RPMI7951 (cell line): ENCODE results near the gene IL12A. TPM values are rescaled to one million over a fixed set of nuclear protein-coding genes. Genes with fewer than 3 reads are reported as not detected.

Source experiments
- DNase-seq: peaks from one replicate; pipeline ENCODE4 v3.0.0-alpha.2; 2012; ENCODE audit warnings: low read depth
- total RNA-seq: library from RNA; depleted of rRNA; stranded (reverse); fragments of >200 nt; shearing (Covaris generic); gene quantifications from 2 replicates; pipeline ENCODE4 v1.2.3, GENCODE V29; 2014; rRNA removed

The IL12A gene
- total RNA-seq, 1 experiment from 2014 or later: 0.72 TPM

DNA sequence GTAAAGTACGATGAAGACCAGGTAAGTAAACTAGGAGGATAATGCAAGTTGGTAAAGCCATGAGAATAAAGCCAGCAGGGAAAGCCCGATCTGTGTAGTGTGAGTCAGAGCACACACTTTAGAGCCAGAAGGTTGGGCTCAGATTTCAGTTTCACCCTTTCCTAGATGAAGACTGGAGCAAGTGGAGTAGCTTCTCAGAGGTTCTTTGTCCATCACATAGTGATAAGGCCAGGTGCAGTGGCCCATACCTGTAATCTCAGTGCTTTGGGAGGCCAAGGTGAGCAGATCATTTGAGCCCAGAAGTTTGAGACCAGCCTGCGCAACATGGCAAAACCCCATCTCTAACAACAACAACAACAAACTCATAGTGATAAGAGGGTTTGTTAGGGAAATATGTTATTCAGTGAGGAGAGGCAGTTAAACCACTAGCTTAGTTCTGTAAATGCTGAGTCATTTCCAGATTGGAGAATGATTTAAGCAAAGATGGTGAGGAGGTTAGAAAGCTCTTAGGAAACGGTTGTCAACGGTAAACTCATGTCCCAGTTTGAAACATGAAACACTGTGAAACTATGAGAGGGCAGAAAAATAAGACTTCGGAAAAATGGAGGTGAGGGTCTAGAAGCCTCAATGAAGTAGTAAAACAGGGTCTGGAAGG lies 39.0 kb downstream of the IL12A start:
- DNase-seq: peak; percentile 74

DNA sequence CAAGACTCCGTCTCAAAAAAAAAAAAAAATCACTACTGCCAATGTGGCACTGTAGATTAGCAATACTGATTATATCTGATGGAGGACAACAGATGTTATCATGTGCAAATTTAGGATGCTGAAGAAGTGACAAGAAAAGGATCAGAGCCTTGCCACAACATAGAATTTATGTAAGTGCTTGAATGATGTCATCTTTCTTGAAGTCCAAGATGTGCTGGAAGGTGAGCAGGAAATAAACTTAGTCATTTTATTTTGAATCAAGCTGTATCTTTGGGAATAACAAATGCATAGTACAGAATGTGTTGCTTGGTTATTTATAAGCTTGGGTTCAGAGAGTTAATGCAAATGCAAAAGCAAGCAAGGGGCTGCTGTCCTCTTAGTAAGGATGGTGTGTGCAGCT lies 47.1 kb downstream of the IL12A start:
- DNase-seq: no peak

DNA sequence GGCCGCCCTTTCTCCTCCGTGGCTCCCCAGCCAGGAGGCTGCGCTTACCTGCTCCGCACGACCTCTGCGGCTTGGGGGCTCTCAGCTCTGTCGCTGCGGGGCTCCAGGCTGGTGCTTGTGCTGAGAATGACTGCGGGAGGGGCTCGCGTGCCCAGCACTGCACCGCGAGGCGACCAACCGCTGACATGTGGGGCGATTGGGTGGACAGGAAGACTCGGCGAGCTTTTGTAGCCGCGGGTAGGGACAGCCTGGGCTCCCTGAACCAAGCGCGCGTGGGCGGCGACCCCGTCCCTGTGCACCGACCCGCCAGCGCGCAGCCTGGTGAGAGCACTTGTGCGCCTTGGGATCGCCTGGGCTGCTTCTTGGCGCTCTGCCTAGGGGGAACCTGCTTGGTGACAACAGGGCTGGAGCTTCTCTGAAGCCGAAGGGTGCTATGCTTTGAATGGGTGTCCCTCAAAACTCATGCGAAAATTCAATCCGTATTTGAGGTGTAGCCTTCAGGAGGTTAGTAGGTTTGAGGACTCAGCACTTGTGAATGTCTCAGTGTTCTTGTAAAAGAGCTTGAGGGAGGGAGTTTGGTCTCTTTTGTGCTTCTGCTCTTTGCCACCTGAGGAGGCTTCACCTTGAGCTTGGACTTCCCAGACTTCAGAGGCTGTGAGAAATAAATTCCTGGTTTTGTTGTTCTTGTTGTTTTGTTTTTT lies 50.4 kb downstream of the IL12A start:
- DNase-seq: peak; percentile 38

DNA sequence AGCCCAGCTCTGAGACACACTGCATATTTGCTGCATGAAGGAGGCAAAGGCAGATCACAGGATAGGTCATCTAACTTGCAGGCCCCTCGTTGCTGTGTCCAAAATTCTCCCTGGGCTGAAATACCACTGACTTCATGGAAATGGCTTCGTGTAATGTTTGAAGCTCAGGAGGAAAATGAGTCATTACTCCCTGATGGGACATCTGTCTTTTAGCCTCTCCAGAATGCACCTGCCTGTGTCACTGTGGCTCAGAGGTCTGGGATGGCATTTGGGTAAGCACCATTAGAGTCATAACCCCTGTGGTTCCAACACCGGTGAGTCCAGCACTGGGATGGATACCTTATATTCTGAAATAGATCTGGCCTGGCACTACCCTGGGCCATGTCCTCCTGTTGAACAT lies 51.5 kb downstream of the IL12A start:
- DNase-seq: peak; percentile 29

DNA sequence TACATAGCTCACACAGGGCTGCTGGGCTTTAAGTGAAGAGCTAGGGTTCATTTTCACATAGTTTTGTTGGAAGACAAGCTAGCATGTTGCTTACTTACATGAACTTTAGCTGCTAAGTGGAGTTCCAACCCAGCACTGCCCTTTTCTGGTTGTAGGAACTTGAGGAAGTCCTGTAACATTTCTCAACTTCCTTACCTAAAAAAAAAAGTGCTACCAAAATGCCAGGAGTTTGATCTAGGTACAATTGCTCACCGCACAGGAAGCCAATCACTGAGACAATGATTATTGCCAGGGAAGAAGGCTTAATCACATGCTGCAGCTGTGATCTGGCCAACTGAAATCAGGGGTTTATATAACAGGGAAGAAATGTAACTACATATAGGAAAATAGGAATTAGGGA lies 52.8 kb downstream of the IL12A start:
- no peak for DNase-seq

DNA sequence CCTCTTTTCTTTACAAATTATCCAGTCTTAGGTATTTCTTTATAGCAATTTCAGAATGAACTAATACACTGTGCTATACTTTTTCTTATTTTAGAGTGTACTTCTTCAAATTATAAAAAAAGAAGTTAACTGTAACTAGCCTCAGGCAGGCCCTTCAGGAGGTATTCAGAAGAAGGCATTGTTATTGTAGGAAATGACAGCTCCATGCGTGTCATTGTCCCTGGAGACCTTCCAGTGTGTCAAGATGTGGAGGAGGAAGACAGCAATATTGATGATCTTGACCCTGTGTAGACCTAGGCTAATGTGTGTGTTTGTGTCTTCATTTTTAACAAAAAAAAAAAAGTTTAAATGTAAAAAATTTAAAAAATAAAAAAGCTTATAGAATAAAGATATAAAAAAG lies 55.5 kb downstream of the IL12A start:
- no peak for DNase-seq

Other genes with a start within 250 kb of the IL12A start
- gene SCHIP1, start 149.0 kb upstream of the IL12A start, total RNA-seq: 0.72 and 1.3 TPM in 2 replicates
- 0.48 and 0.49 TPM in 2 replicates for gene C3orf80, start 236.6 kb downstream of the IL12A start, total RNA-seq